ENCODE results near the gene P2RX3.

DNA sequence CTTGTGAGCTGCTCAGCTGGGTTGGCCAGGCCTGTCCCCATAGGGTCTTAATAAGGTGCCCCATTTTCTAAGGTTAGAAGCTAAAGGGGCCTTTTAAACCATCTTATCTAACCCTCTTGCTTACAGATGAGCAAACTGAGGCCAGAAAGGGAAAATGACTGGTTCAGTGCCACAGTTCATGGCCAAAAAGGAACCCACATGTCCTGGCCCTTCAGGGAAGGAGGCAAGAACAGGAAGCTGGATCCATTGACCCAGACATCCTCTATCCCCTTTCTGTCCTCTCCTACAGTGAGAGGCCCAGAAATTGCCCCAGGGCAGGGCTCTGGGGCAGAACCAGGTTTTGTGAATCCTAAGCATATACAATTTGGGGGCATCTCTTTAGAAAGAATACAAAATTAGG, 32.8 kb downstream of the P2RX3 start:
- TF ChIP-seq GATA2 (IDR thresholded peaks at IDR 0.05; ENCODE audit: low read depth, low read length), result no peak
- TF ChIP-seq GATA3 (IDR thresholded peaks at IDR 0.05; ENCODE audit: low read depth, low read length), result no peak
